ENCODE results near the gene ALOX15B. TPM values are rescaled to one million over a fixed set of nuclear protein-coding genes. Genes with fewer than 3 reads are reported as not detected.

Gene ALOX15B
- total RNA-seq (2014; rRNA removed; shearing (Covaris generic)): 0.16 and 0.26 TPM in 2 replicates
- polyA plus RNA-seq (2015; cell fraction: cytosol; rRNA removed): 0.21 and 0.86 TPM in 2 replicates
- 1.3 TPM in 2 replicates for polyA plus RNA-seq (2015; cell fraction: nucleus; rRNA removed)

GRCh38 chr17:8038954-8039610 is at the start of gene ALOX15B:
Gene ALOX15B, plus strand, starts transcription at chr17:8039059. Its CDS starts 97 bp downstream, at chr17:8039156.
- no peak for DNase-seq (ENCODE audit: low read depth, low spot score)
- in situ Hi-C loops (cut with HindIII; ENCODE audit: low pct_unique_long_range_greater_than_20kb, low sequenced_read_pairs): no loop called here

GRCh38 chr17:7989781-7990655 is 48.8 kb upstream of the ALOX15B start:
- peak; percentile 78 for DNase-seq (ENCODE audit: low read depth, low spot score)
- in situ Hi-C loops (cut with HindIII; ENCODE audit: low pct_unique_long_range_greater_than_20kb, low sequenced_read_pairs): no loop called here

GRCh38 chr17:7992516-7992915 is 46.3 kb upstream of the ALOX15B start:
- in situ Hi-C loops (cut with HindIII; ENCODE audit: low pct_unique_long_range_greater_than_20kb, low sequenced_read_pairs): no loop called here
- no peak for DNase-seq (ENCODE audit: low read depth, low spot score)

GRCh38 chr17:7992924-7993323 is 45.9 kb upstream of the ALOX15B start:
- DNase-seq (ENCODE audit: low read depth, low spot score): peak; percentile 47
- in situ Hi-C loops (cut with HindIII; ENCODE audit: low pct_unique_long_range_greater_than_20kb, low sequenced_read_pairs): no loop called here

- no peak for DNase-seq (ENCODE audit: low read depth, low spot score)
- in situ Hi-C loops (cut with HindIII; ENCODE audit: low pct_unique_long_range_greater_than_20kb, low sequenced_read_pairs): no loop called here
Measured at GRCh38 chr17:7993972-7994589, 44.8 kb upstream of the ALOX15B start.

- in situ Hi-C loops (cut with HindIII; ENCODE audit: low pct_unique_long_range_greater_than_20kb, low sequenced_read_pairs): no loop called here
- DNase-seq (ENCODE audit: low read depth, low spot score): no peak
Measured at GRCh38 chr17:7995724-7996123, 43.1 kb upstream of the ALOX15B start.

- DNase-seq (ENCODE audit: low read depth, low spot score): peak; percentile 63
- in situ Hi-C loops (cut with HindIII; ENCODE audit: low pct_unique_long_range_greater_than_20kb, low sequenced_read_pairs): no loop called here
Measured at GRCh38 chr17:7997186-7997585, 41.7 kb upstream of the ALOX15B start.

- DNase-seq (ENCODE audit: low read depth, low spot score): no peak
- in situ Hi-C loops (cut with HindIII; ENCODE audit: low pct_unique_long_range_greater_than_20kb, low sequenced_read_pairs): no loop called here
Measured at GRCh38 chr17:8001976-8002720, 36.7 kb upstream of the ALOX15B start, which contains the start of gene GUCY2D. Gene GUCY2D, plus strand, starts transcription at chr17:8002615. Its CDS starts 433 bp downstream, at chr17:8003048.

GRCh38 chr17:8002721-8003593 is 35.9 kb upstream of the ALOX15B start:
- no peak for DNase-seq (ENCODE audit: low read depth, low spot score)
- in situ Hi-C loops (cut with HindIII; ENCODE audit: low pct_unique_long_range_greater_than_20kb, low sequenced_read_pairs): no loop called here

- in situ Hi-C loops (cut with HindIII; ENCODE audit: low pct_unique_long_range_greater_than_20kb, low sequenced_read_pairs): no loop called here
- DNase-seq (ENCODE audit: low read depth, low spot score): no peak
Measured at GRCh38 chr17:8003594-8004181, 35.2 kb upstream of the ALOX15B start.

- in situ Hi-C loops (cut with HindIII; ENCODE audit: low pct_unique_long_range_greater_than_20kb, low sequenced_read_pairs): no loop called here
- DNase-seq (ENCODE audit: low read depth, low spot score): no peak
Measured at GRCh38 chr17:8004899-8005298, 34.0 kb upstream of the ALOX15B start.

GRCh38 chr17:8005357-8005756 is 33.5 kb upstream of the ALOX15B start:
- in situ Hi-C loops (cut with HindIII; ENCODE audit: low pct_unique_long_range_greater_than_20kb, low sequenced_read_pairs): no loop called here
- DNase-seq (ENCODE audit: low read depth, low spot score): no peak

- in situ Hi-C loops (cut with HindIII; ENCODE audit: low pct_unique_long_range_greater_than_20kb, low sequenced_read_pairs): no loop called here
- DNase-seq (ENCODE audit: low read depth, low spot score): peak; percentile 36
Measured at GRCh38 chr17:8005967-8006730, 32.7 kb upstream of the ALOX15B start.

GRCh38 chr17:8006836-8007680 is 31.8 kb upstream of the ALOX15B start:
- in situ Hi-C loops (cut with HindIII; ENCODE audit: low pct_unique_long_range_greater_than_20kb, low sequenced_read_pairs): no loop called here
- DNase-seq (ENCODE audit: low read depth, low spot score): no peak

- no peak for DNase-seq (ENCODE audit: low read depth, low spot score)
- in situ Hi-C loops (cut with HindIII; ENCODE audit: low pct_unique_long_range_greater_than_20kb, low sequenced_read_pairs): no loop called here
Measured at GRCh38 chr17:8007836-8008235, 31.0 kb upstream of the ALOX15B start.
